ENCODE results near the gene SUMO3.

DNA sequence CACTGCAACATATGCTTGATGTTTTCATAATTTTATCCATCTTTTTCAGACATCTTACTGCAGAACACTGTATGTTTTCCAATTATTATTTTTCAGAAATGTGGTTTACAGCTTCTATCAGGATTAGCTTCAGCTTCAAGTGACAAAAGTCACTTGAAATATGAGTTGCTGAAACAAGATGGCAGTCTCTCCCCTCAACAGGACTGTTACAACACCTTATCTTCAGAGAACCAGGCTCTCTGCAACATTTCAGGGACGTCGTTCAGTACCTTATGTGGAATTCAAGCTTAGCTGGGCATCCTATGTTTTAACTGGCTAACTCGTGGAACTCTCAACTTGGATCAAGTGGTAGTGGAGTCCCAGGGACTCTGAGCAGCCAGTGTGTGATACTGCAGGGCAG is 14.2 kb downstream of the SUMO3 start:
- TF ChIP-seq, protein P1, sequence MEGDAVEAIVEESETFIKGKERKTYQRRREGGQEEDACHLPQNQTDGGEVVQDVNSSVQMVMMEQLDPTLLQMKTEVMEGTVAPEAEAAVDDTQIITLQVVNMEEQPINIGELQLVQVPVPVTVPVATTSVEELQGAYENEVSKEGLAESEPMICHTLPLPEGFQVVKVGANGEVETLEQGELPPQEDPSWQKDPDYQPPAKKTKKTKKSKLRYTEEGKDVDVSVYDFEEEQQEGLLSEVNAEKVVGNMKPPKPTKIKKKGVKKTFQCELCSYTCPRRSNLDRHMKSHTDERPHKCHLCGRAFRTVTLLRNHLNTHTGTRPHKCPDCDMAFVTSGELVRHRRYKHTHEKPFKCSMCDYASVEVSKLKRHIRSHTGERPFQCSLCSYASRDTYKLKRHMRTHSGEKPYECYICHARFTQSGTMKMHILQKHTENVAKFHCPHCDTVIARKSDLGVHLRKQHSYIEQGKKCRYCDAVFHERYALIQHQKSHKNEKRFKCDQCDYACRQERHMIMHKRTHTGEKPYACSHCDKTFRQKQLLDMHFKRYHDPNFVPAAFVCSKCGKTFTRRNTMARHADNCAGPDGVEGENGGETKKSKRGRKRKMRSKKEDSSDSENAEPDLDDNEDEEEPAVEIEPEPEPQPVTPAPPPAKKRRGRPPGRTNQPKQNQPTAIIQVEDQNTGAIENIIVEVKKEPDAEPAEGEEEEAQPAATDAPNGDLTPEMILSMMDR (IDR thresholded peaks at IDR 0.05) = no peak
- TF ChIP-seq POLR2A (IDR thresholded peaks at IDR 0.05) = no peak

Data from testis (tissue), 2 donors.